Neuronal stem cell (in vitro differentiated cells): Measurements from ENCODE around the gene ALDOC.

ENCODE experiments used
- DNase-seq: peaks from one replicate; pipeline ENCODE4 v3.0.0-alpha.2; 2013; ENCODE audit warnings: low spot score
- H2AFZ ChIP-seq: one replicate; pipeline ENCODE4 v1.6.1; 2013; ENCODE audit warnings: mild to moderate bottlenecking, low read length, inconsistent platforms
- H2AK5ac ChIP-seq: 2 replicates; pipeline ENCODE4 v1.6.1; 2013; ENCODE audit warnings: low read depth, mild to moderate bottlenecking, inconsistent platforms, low read length, moderate library complexity, mixed read lengths
- H2BK120ac ChIP-seq: 2 replicates; pipeline ENCODE4 v1.6.1; 2013; ENCODE audit warnings: low read depth, mild to moderate bottlenecking, inconsistent platforms, low read length, moderate library complexity, mixed read lengths
- H2BK12ac ChIP-seq: one replicate; pipeline ENCODE4 v1.6.1; 2013; ENCODE audit warnings: low read length, inconsistent platforms
- H2BK15ac ChIP-seq: 2 replicates; pipeline ENCODE4 v1.6.1; 2013; ENCODE audit warnings: mild to moderate bottlenecking, low read length, inconsistent platforms, mixed read lengths
- H2BK5ac ChIP-seq: one replicate; pipeline ENCODE4 v1.6.1; 2013; ENCODE audit warnings: inconsistent platforms, mild to moderate bottlenecking, low read length, moderate library complexity
- H3K14ac ChIP-seq: one replicate; pipeline ENCODE4 v1.6.1; 2013; ENCODE audit warnings: low read length, inconsistent platforms
- H3K18ac ChIP-seq: 2 replicates; pipeline ENCODE4 v1.6.1; 2013; ENCODE audit warnings: low read length, inconsistent platforms
- H3K23ac ChIP-seq: 2 replicates; pipeline ENCODE4 v1.6.1; 2013; ENCODE audit warnings: low read depth, mild to moderate bottlenecking, mixed read lengths, low read length, inconsistent platforms; ENCODE audit not compliant: poor library complexity
- H3K27ac ChIP-seq: replicated peaks from 3 replicates; pipeline ENCODE4 v1.5.1; 2013; ENCODE audit warnings: low read length, inconsistent platforms
- H3K27me3 ChIP-seq, 3 experiments: 2 replicates each; pipeline ENCODE4 v1.6.1; 2013; ENCODE audit warnings: low read length in 3 of 3, mild to moderate bottlenecking in 2 of 3, inconsistent platforms in 1 of 3, low read depth in 1 of 3, mixed read lengths in 1 of 3, moderate library complexity in 1 of 3; ENCODE audit not compliant: control insufficient read depth in 3 of 3, insufficient read depth in 3 of 3
- H3K36me3 ChIP-seq, 2 donors: replicated peaks in 1 of 2; 2 replicates each; pipeline ENCODE4 v1.6.1; 2013; ENCODE audit warnings: low read length in 2 of 2; ENCODE audit not compliant: control insufficient read depth in 2 of 2, insufficient read depth in 2 of 2
- H3K4ac ChIP-seq: 2 replicates; pipeline ENCODE4 v1.6.1; 2013; ENCODE audit warnings: inconsistent platforms, mild to moderate bottlenecking, low read length, moderate library complexity
- H3K4me1 ChIP-seq, 2 donors: 1 replicate in 1 of 2; 2 replicates in 1 of 2; pipeline ENCODE4 v1.6.1; 2013; ENCODE audit warnings: low read length in 2 of 2, low read depth in 1 of 2; ENCODE audit not compliant: control insufficient read depth in 2 of 2, insufficient read depth in 1 of 2
- H3K4me2 ChIP-seq: one replicate; pipeline ENCODE4 v1.6.1; 2013; ENCODE audit warnings: mild to moderate bottlenecking, low read length, inconsistent platforms; ENCODE audit not compliant: insufficient read depth, poor library complexity, severe bottlenecking
- H3K4me3 ChIP-seq, 2 donors: 2 replicates each; pipeline ENCODE4 v1.5.1; 2013; ENCODE audit warnings: low read length in 2 of 2, mild to moderate bottlenecking in 2 of 2, inconsistent platforms in 1 of 2, moderate library complexity in 1 of 2
- H3K79me1 ChIP-seq: one replicate; pipeline ENCODE4 v1.6.1; 2013; ENCODE audit warnings: low read depth, mild to moderate bottlenecking, inconsistent platforms, low read length, moderate library complexity
- H3K9ac ChIP-seq: one replicate; pipeline ENCODE4 v1.6.1; 2013; ENCODE audit warnings: mild to moderate bottlenecking, low read depth, low read length, inconsistent platforms; ENCODE audit not compliant: poor library complexity
- H3K9me3 ChIP-seq, 2 donors: replicated peaks in 1 of 2; 2 replicates each; pipeline versions ENCODE3 to v1.6.1; 2013; ENCODE audit warnings: low read length in 2 of 2, mild to moderate bottlenecking in 2 of 2, inconsistent platforms in 1 of 2, low read depth in 1 of 2, mixed read lengths in 1 of 2, moderate library complexity in 1 of 2; ENCODE audit not compliant: control insufficient read depth in 2 of 2, insufficient read depth in 1 of 2
- H4K8ac ChIP-seq: one replicate; pipeline ENCODE4 v1.6.1; 2013; ENCODE audit warnings: low read depth, mild to moderate bottlenecking, inconsistent platforms, low read length, moderate library complexity
- H4K91ac ChIP-seq: one replicate; pipeline ENCODE4 v1.6.1; 2013; ENCODE audit warnings: low read length, low read depth, mild to moderate bottlenecking, inconsistent platforms; ENCODE audit not compliant: poor library complexity
- WGBS, 2 donors: extraction: QIAGEN DNeasy Blood & Tissue Kit; methylation state at CpG; one replicate each; pipeline ENCODE4 v1.1.7; 2013; ENCODE audit warnings: missing lambda C conversion rate in 2 of 2, mixed read lengths in 1 of 2; ENCODE audit not compliant: insufficient read length in 2 of 2, insufficient replicate concordance in 1 of 2; ENCODE audit errors: extremely low coverage in 2 of 2; 5-methylcytosine and 5-hydroxymethylcytosine counted together

ALDOC gene

GRCh38 chr17:28582513-28582912 is 5.8 kb upstream of the ALDOC start:
- peaks cover 4% of the 10 kb centered on the region for H3K79me1 ChIP-seq
- no peak overlapping the region for H3K14ac ChIP-seq
- H3K27me3 ChIP-seq: no peaks in the 10 kb centered on the region
- no peak overlapping the region for H3K23ac ChIP-seq
- no peak overlapping the region for H2BK5ac ChIP-seq
- H3K4ac ChIP-seq: no peak overlapping the region
- no peak overlapping the region for H2AK5ac ChIP-seq
- H4K91ac ChIP-seq: no peak overlapping the region
- H2BK120ac ChIP-seq: no peak overlapping the region
- no peak overlapping the region for H3K18ac ChIP-seq
- H3K9me3 ChIP-seq: no peaks in the 10 kb centered on the region
- no peak overlapping the region for H2AFZ ChIP-seq
- H2BK12ac ChIP-seq: no peak overlapping the region
- no peaks in the 10 kb centered on the region for H3K4me1 ChIP-seq
- DNase-seq: no peak
- no peak overlapping the region for H3K27ac ChIP-seq
- H2BK15ac ChIP-seq: no peak overlapping the region
- H3K36me3 ChIP-seq: peaks cover 73 to 96% of the 10 kb centered on the region in 2 donors
- no peak overlapping the region for H3K4me3 ChIP-seq
- WGBS, 2 donors: no CpG with 5 or more reads among the region's 2 CpGs
- H3K4me2 ChIP-seq: no peak overlapping the region
- H3K9ac ChIP-seq: no peak overlapping the region
- H4K8ac ChIP-seq: no peak overlapping the region

- Histone ChIP-seq H3K23ac (no peak overlapping the region), H3K4me3 (no peak overlapping the region), H3K9me3 (no peaks in the 10 kb centered on the region), H2AK5ac (no peak overlapping the region), H3K4me1 (peaks cover 2 to 5% of the 10 kb centered on the region in 2 donors), H3K4me2 (no peak overlapping the region), H4K91ac (no peak overlapping the region), H3K18ac (no peak overlapping the region), H2AFZ (no peak overlapping the region), H3K36me3 (peaks cover 71 to 90% of the 10 kb centered on the region in 2 donors), H3K27ac (no peak overlapping the region), H2BK5ac (no peak overlapping the region), H3K14ac (no peak overlapping the region), H4K8ac (no peak overlapping the region), H2BK120ac (no peak overlapping the region), H2BK12ac (no peak overlapping the region), H2BK15ac (no peak overlapping the region), H3K4ac (no peak overlapping the region), H3K79me1 (peaks cover 4% of the 10 kb centered on the region), H3K27me3 (peaks cover 0 to 1% (median 0%) of the 10 kb centered on the region in 3 experiments), H3K9ac (no peak overlapping the region)
- WGBS, 2 donors: no CpG with 5 or more reads among the region's 3 CpGs
- no peak for DNase-seq
Observed at GRCh38 chr17:28580959-28581358, 4.3 kb upstream of the ALDOC start.

GRCh38 chr17:28579526-28579925 is 2.8 kb upstream of the ALDOC start:
- Histone ChIP-seq H3K4me2 (no peak overlapping the region), H4K91ac (no peak overlapping the region), H3K23ac (no peak overlapping the region), H3K79me1 (no peaks in the 10 kb centered on the region), H3K14ac (no peak overlapping the region), H2AK5ac (no peak overlapping the region), H3K27ac (no peak overlapping the region), H2BK12ac (no peak overlapping the region), H2BK120ac (no peak overlapping the region), H2BK15ac (no peak overlapping the region), H3K27me3 (peaks cover 0 to 2% (median 0%) of the 10 kb centered on the region in 3 experiments), H3K36me3 (peaks cover 57 to 82% of the 10 kb centered on the region in 2 donors), H3K9me3 (no peaks in the 10 kb centered on the region), H2BK5ac (no peak overlapping the region), H3K4me1 (peaks cover 2 to 5% of the 10 kb centered on the region in 2 donors), H3K4me3 (no peak overlapping the region), H3K9ac (no peak overlapping the region), H3K18ac (no peak overlapping the region), H4K8ac (no peak overlapping the region), H3K4ac (no peak overlapping the region), H2AFZ (no peak overlapping the region)
- no CpG with 5 or more reads among the region's 4 CpGs for WGBS, 2 donors
- DNase-seq: no peak

GRCh38 chr17:28578246-28579195 is 1.8 kb upstream of the ALDOC start:
- DNase-seq: no peak
- H3K36me3 ChIP-seq: peaks cover 47 to 76% of the 10 kb centered on the region in 2 donors

More at GRCh38 chr17:28578246-28579195, 1.8 kb upstream of the ALDOC start:
- Histone ChIP-seq H2BK120ac (no peak overlapping the region), H4K8ac (no peak overlapping the region), H3K79me1 (no peaks in the 10 kb centered on the region), H3K27me3 (peaks cover 0 to 2% (median 0%) of the 10 kb centered on the region in 3 experiments), H2BK12ac (no peak overlapping the region), H3K4ac (no peak overlapping the region), H2BK15ac (no peak overlapping the region), H3K4me1 (peaks cover 2 to 5% of the 10 kb centered on the region in 2 donors), H3K27ac (no peak overlapping the region), H3K4me3 (no peak overlapping the region), H2AK5ac (no peak overlapping the region), H3K23ac (no peak overlapping the region), H3K14ac (no peak overlapping the region), H2AFZ (no peak overlapping the region), H4K91ac (no peak overlapping the region), H3K9ac (no peak overlapping the region), H3K9me3 (no peaks in the 10 kb centered on the region), H2BK5ac (no peak overlapping the region), H3K18ac (no peak overlapping the region), H3K4me2 (no peak overlapping the region)
- no CpG with 5 or more reads among the region's 8 CpGs for WGBS, 2 donors
